Left ventricle myocardium inferior (tissue), 1 donor: ENCODE measurements around the gene ENPP5. TPM values are rescaled to one million over a fixed set of nuclear protein-coding genes. Genes with fewer than 3 reads are reported as not detected.
"Not testable (repeated sequence)": the region's sequence is repeated elsewhere in the genome, so short reads cannot be mapped to it uniquely, and the experiment has no call there.

ENCODE experiments used
- DNase-seq: peaks from one replicate; pipeline ENCODE4 v3.0.0-alpha.2; 2020
- H3K27ac ChIP-seq: fragments of 200-600 bp; replicated peaks from 2 replicates; pipeline ENCODE4 v1.8.0; 2021
- H3K27me3 ChIP-seq: fragments of 200-600 bp; 2 replicates; pipeline ENCODE4 v1.8.0; 2021; ENCODE audit warnings: low read depth
- H3K36me3 ChIP-seq: fragments of 200-600 bp; 2 replicates; pipeline ENCODE4 v1.8.0; 2021
- H3K4me1 ChIP-seq: fragments of 200-600 bp; 2 replicates; pipeline ENCODE4 v1.8.0; 2021
- H3K4me3 ChIP-seq: fragments of 200-600 bp; 2 replicates; pipeline ENCODE4 v1.8.0; 2021; ENCODE audit warnings: mild to moderate bottlenecking, moderate library complexity
- H3K9me3 ChIP-seq: fragments of 200-600 bp; replicated peaks from 2 replicates; pipeline ENCODE4 v1.8.0; 2021
- intact Hi-C: fragments of 100-400 bp; cut with micrococcal nuclease; formaldehyde crosslinking; loops from one replicate; pipeline ENCODE4 v1.11.0; 2022
- total RNA-seq: library from RNA; stranded (reverse); fragmentation: NEBNext Ultra II Directional; extraction: Animal tissue kit (Norgen Biotek cat#: 25700); gene quantifications from one replicate; pipeline ENCODE4 v1.2.1, GENCODE V29; 2021
- TF ChIP-seq, protein P1 (sequence below): fragments of 200-600 bp; IDR thresholded peaks from 2 replicates; pipeline ENCODE4 v1.8.0; 2021; ENCODE audit warnings: antibody characterized with exemption, mild to moderate bottlenecking, borderline replicate concordance
- donor health status: DM: no; HTN: yes; CAD: no; lungs with severe emphysema.

ENPP5 gene
- total RNA-seq, 1 donor from 2014 or later: 3.0 TPM

DNA sequence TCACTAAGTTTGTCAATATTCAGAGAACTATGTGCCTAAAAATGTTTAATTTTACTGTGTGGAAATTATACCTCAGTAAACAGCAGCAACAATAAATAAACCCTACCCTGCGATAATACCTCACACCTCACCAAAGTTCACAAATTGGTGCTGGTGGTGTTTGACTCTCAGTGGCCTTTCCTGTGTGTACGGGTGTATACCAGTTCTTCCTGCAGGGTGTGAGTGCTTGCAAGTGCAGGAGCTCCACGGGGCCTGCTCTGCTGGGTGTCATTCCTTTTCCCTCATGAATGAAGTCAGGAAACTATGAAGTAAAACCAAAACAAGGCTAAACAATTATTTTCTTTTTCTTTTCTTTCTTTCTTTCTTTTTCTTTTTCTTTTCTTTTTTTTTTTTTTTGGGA lies 4.1 kb upstream of the ENPP5 start:
- Histone ChIP-seq H3K9me3 (no peaks in the 10 kb centered on the region), H3K27ac (no peak overlapping the region), H3K4me3 (no peak overlapping the region), H3K36me3 (no peaks in the 10 kb centered on the region), H3K4me1 (peaks cover 13% of the 10 kb centered on the region), H3K27me3 (peaks cover 6% of the 10 kb centered on the region)
- intact Hi-C loops: no loop called here
- TF ChIP-seq, protein P1, sequence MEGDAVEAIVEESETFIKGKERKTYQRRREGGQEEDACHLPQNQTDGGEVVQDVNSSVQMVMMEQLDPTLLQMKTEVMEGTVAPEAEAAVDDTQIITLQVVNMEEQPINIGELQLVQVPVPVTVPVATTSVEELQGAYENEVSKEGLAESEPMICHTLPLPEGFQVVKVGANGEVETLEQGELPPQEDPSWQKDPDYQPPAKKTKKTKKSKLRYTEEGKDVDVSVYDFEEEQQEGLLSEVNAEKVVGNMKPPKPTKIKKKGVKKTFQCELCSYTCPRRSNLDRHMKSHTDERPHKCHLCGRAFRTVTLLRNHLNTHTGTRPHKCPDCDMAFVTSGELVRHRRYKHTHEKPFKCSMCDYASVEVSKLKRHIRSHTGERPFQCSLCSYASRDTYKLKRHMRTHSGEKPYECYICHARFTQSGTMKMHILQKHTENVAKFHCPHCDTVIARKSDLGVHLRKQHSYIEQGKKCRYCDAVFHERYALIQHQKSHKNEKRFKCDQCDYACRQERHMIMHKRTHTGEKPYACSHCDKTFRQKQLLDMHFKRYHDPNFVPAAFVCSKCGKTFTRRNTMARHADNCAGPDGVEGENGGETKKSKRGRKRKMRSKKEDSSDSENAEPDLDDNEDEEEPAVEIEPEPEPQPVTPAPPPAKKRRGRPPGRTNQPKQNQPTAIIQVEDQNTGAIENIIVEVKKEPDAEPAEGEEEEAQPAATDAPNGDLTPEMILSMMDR: no peak
- no peak for DNase-seq

DNA sequence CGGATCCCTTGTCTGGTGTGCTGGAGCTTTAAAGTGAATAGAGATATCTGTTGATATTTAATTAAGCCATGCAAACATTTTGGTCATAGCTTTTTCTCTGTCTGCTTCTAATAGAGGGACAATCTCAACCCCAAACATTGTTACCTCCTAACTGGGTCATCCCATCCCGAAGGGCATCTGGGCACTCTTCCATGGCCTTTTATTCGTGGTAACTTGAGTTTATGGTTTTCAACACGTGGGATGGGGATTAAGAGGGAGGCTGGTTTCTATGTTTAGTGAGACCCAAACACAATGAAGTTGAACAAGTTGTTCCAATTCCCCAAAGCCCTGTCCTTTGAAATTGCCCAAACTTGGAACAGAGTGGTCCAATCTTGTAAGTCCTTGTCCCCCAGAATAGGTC lies 1.4 kb upstream of the ENPP5 start:
- H3K36me3 ChIP-seq: no peaks in the 10 kb centered on the region
- no peak overlapping the region for H3K4me3 ChIP-seq
- peaks cover 13% of the 10 kb centered on the region for H3K4me1 ChIP-seq
- intact Hi-C loops: no loop called here
- H3K9me3 ChIP-seq: no peaks in the 10 kb centered on the region
- TF ChIP-seq, protein P1: no peak
- H3K27ac ChIP-seq: no peak overlapping the region
- peaks cover 6% of the 10 kb centered on the region for H3K27me3 ChIP-seq
- no peak for DNase-seq

DNA sequence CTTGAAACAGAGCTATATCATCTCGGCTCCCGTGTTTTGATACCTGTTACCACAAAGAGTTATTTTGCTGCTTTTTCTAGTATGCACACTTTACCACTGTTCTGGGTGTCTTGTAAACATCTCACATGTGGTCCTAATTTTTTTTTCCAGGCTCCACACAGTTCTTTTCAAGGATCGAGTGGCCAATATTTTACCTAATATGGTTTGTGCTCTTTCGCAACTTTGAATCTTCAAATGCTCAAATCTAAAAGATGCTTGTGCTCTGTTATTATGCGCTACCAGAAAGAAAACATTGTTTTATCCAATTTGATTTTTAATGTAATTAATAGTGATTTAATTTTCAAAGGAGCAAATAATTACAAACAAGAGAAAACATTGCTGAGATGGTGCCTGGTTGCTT lies 10.7 kb downstream of the ENPP5 start:
- intact Hi-C loops: no loop called here

DNA sequence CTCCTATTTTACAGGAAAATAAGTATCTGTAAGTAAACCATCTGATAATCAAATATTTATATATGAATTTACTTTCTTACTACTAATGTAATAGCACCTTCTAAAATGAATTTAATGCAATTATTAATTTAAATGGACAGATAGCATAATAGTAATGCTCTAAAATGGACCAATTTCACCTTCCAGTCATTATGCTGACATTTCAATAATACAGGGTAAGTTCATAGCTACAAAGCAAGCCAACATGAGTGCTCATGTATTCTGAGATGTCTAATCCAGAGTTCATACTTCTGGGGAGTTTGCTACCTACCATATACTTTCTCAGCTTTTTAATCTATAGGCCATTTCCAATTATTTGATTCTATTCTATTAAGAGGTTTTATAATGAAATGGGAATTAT lies 11.6 kb downstream of the ENPP5 start:
- TF ChIP-seq, protein P1: no peak

More for the DNA sequence above, 10.7 kb downstream of the ENPP5 start:
- H3K27me3 ChIP-seq: no peaks in the 10 kb centered on the region
- no peak for DNase-seq
- no peak overlapping the region for H3K27ac ChIP-seq
- no peaks in the 10 kb centered on the region for H3K36me3 ChIP-seq
- H3K4me3 ChIP-seq: no peak overlapping the region
- H3K4me1 ChIP-seq: no peaks in the 10 kb centered on the region
- H3K9me3 ChIP-seq: no peaks in the 10 kb centered on the region
- TF ChIP-seq, protein P1: no peak

DNA sequence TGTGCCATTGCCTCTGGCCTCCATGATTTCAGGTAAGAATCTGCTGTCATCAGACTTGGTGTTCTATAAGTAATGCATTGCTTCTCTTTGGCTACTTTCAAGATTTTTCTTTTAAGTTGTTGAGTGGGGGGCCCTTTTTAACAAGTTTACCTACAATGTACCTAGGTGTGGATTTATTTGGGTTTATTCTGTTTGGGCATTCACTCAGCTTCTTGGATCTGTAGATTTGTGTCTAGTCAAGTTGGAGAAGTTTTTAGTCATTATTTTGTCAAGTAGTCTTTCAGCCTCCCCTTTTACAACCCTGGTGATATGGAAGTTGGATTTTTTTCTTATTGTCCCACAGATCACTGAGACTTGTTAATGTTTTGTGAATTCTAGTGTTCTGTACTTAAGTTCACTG lies 14.1 kb downstream of the ENPP5 start:
- Histone ChIP-seq H3K4me1 (no peaks in the 10 kb centered on the region), H3K27me3 (no peaks in the 10 kb centered on the region), H3K9me3 (peaks cover 7% of the 10 kb centered on the region), H3K4me3 (no peak overlapping the region), H3K36me3 (no peaks in the 10 kb centered on the region), H3K27ac (no peak overlapping the region)
- intact Hi-C loops: no loop called here
- TF ChIP-seq, protein P1: no peak
- no peak for DNase-seq

More for the DNA sequence above, 11.6 kb downstream of the ENPP5 start:
- intact Hi-C loops: no loop called here
- DNase-seq: no peak
- no peaks in the 10 kb centered on the region for H3K9me3 ChIP-seq
- no peak overlapping the region for H3K27ac ChIP-seq
- no peak overlapping the region for H3K4me3 ChIP-seq
- H3K4me1 ChIP-seq: no peaks in the 10 kb centered on the region
- H3K27me3 ChIP-seq: no peaks in the 10 kb centered on the region
- H3K36me3 ChIP-seq: no peaks in the 10 kb centered on the region

DNA sequence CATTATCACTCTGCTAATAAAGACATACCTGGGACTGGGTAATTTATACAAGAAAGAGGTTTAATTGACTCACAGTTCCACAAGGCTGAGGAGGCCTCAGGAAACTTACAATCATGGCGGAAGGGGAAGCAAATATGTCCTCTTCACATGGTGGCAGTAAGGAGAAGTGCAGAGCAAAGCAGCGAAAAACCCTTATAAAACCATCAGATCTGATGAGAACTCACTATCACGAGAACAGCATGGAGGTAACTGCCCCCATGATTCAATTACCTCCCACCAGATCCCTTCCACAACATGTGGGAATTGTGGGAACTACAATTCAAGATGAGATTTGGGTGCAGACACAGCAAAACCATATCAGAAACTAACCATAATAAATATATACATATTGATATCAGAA lies 21.7 kb downstream of the ENPP5 start:
- intact Hi-C loops, DNase-seq: not testable (repeated sequence)

More for the DNA sequence above, 21.7 kb downstream of the ENPP5 start:
- not testable (repeated sequence) for H3K9me3 ChIP-seq, H3K36me3 ChIP-seq, H3K4me3 ChIP-seq, H3K27ac ChIP-seq, H3K27me3 ChIP-seq
- peaks cover 14% of the 10 kb centered on the region for H3K4me1 ChIP-seq
